IPS-15b (cell line): Measurements from ENCODE around the gene CRYBG1.

ENCODE experiments used
- H3K27me3 ChIP-seq: one replicate; pipeline ENCODE4 v1.6.1; 2013; ENCODE audit warnings: low read length; ENCODE audit not compliant: control insufficient read depth, insufficient read depth
- H3K36me3 ChIP-seq: one replicate; pipeline ENCODE4 v1.6.1; 2013; ENCODE audit warnings: low read length; ENCODE audit not compliant: control insufficient read depth, insufficient read depth
- H3K4me1 ChIP-seq: one replicate; pipeline ENCODE4 v1.6.1; 2013; ENCODE audit warnings: mild to moderate bottlenecking, low read length; ENCODE audit not compliant: control insufficient read depth, insufficient read depth
- H3K4me3 ChIP-seq: one replicate; pipeline ENCODE4 v1.5.1; 2013; ENCODE audit warnings: low read depth, low read length
- H3K9ac ChIP-seq: one replicate; pipeline ENCODE4 v1.6.1; 2013; ENCODE audit warnings: low read depth, mild to moderate bottlenecking, low read length
- H3K9me3 ChIP-seq: one replicate; pipeline ENCODE4 v1.6.1; 2013; ENCODE audit warnings: mild to moderate bottlenecking, low read length; ENCODE audit not compliant: control insufficient read depth, insufficient read depth

The CRYBG1 gene

DNA sequence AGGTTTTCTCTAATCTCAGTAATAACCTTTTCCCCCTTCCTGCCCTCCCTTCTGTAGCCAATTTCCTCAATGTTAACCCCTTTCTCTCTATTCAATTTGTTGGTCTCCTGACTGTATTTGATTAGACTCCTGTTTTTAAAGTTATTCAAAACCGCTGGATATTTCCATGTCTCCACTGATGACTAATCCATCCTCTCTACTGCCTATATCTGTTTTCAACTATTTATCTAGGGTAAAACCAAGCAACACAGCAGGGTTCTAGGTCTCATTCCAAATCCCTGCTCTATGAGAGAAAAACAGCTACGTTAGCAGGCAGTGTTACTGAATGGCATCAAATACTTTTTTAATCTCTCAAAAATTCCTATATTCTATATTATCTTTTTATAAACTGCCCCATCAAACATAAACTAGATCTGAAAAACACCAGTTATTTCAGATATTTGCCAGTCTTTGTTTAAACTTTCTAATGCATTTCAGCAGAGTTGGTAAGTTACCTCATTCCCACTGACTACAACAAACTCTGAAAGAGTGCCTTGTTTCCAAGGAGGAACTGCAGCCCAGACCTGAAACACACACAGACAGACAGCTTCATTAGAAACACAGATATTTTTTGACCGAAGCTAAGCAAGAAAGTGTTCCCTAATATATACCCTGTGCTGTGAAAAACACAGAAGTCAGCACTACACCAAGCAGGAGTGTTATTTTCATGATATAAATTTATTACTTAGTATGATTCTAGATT lies 260.6 kb downstream of the CRYBG1 start:
- H3K36me3 ChIP-seq, result peaks cover 7% of the 10 kb centered on the region
- peaks cover 3% of the 10 kb centered on the region for H3K9me3 ChIP-seq
- H3K4me1 ChIP-seq, result peaks cover 7% of the 10 kb centered on the region
- H3K27me3 ChIP-seq, result no peaks in the 10 kb centered on the region
- H3K4me3 ChIP-seq, result no peak overlapping the region
- no peak overlapping the region for H3K9ac ChIP-seq
